Lower lobe of right lung (tissue), 2 donors: Measurements from ENCODE around the gene EVPL. TPM values are rescaled to one million over a fixed set of nuclear protein-coding genes. Genes with fewer than 3 reads are reported as not detected.

Experiments
- ATAC-seq, 2 donors: fragments of 200-7000 bp; cut with Tn5 transposase; one replicate each; pipeline ENCODE4 v1.9.1; 2020 to 2022; ENCODE audit warnings: mild to moderate bottlenecking in 2 of 2, moderate library complexity in 2 of 2
- DNase-seq: peaks from one replicate; pipeline ENCODE4 v3.0.0-alpha.2; 2020
- H3K27ac ChIP-seq: fragments of 200-600 bp; one replicate; pipeline ENCODE4 v1.8.0; 2022
- H3K27me3 ChIP-seq: fragments of 200-600 bp; one replicate; pipeline ENCODE4 v1.8.0; 2022; ENCODE audit warnings: low read depth
- H3K36me3 ChIP-seq: fragments of 200-600 bp; one replicate; pipeline ENCODE4 v1.8.0; 2022; ENCODE audit warnings: mild to moderate bottlenecking
- H3K4me1 ChIP-seq: fragments of 200-600 bp; one replicate; pipeline ENCODE4 v1.8.0; 2022
- H3K4me3 ChIP-seq: fragments of 200-600 bp; one replicate; pipeline ENCODE4 v1.8.0; 2022; ENCODE audit warnings: mild to moderate bottlenecking
- H3K9me3 ChIP-seq: fragments of 200-600 bp; one replicate; pipeline ENCODE4 v1.8.0; 2022
- CTCF ChIP-seq: fragments of 200-600 bp; IDR thresholded peaks from one replicate; pipeline ENCODE4 v1.8.0; 2022; ENCODE audit warnings: antibody characterized with exemption, mild to moderate bottlenecking
- intact Hi-C: fragments of 100-400 bp; cut with DNase I; formaldehyde crosslinking; loops from one replicate; pipeline ENCODE4 v1.11.0; 2022
- total RNA-seq: library from RNA; stranded (reverse); fragmentation: NEBNext Ultra II Directional; extraction: Animal tissue kit (Norgen Biotek cat#: 25700); gene quantifications from one replicate; pipeline ENCODE4 v1.2.1, GENCODE V29; 2021
- donor health status: DM: no; HTN: yes; CAD: no; lungs with severe emphysema.

The EVPL gene
- total RNA-seq, 1 donor from 2014 or later = 36.8 TPM

- DNase-seq (no peak), ATAC-seq (no peak)
- Histone ChIP-seq H3K36me3 (peaks cover 21% of the 10 kb centered on the region), H3K9me3 (no peaks in the 10 kb centered on the region), H3K27me3 (no peaks in the 10 kb centered on the region), H3K4me1 (peaks cover 2% of the 10 kb centered on the region), H3K4me3 (no peak overlapping the region), H3K27ac (no peak overlapping the region)
- no peak for TF ChIP-seq CTCF
- intact Hi-C loops = no loop called here
Observed at GRCh38 chr17:76024353-76024752, 2.8 kb downstream of the EVPL start.

- H3K27me3 ChIP-seq = no peaks in the 10 kb centered on the region
- H3K9me3 ChIP-seq = no peaks in the 10 kb centered on the region
- H3K4me3 ChIP-seq = no peak overlapping the region
- H3K27ac ChIP-seq = no peak overlapping the region
- no peak for DNase-seq
- no peaks in the 10 kb centered on the region for H3K4me1 ChIP-seq
- no peak for ATAC-seq
- intact Hi-C loops = no loop called here
- peaks cover 26% of the 10 kb centered on the region for H3K36me3 ChIP-seq
- no peak for TF ChIP-seq CTCF
Observed at GRCh38 chr17:76023900-76024237, 3.2 kb downstream of the EVPL start.

- no peaks in the 10 kb centered on the region for H3K9me3 ChIP-seq
- TF ChIP-seq CTCF = no peak
- intact Hi-C loops = no loop called here
- ATAC-seq (no peak), DNase-seq (no peak)
- no peaks in the 10 kb centered on the region for H3K27me3 ChIP-seq
- no peak overlapping the region for H3K4me3 ChIP-seq
- peaks cover 29% of the 10 kb centered on the region for H3K36me3 ChIP-seq
- no peaks in the 10 kb centered on the region for H3K4me1 ChIP-seq
- H3K27ac ChIP-seq = no peak overlapping the region
Observed at GRCh38 chr17:76022973-76023899, 3.9 kb downstream of the EVPL start.

GRCh38 chr17:76022285-76022684, 4.8 kb downstream of the EVPL start:
- no peaks in the 10 kb centered on the region for H3K9me3 ChIP-seq
- TF ChIP-seq CTCF = no peak
- DNase-seq = no peak

GRCh38 chr17:76019833-76020467, 7.2 kb downstream of the EVPL start:
- Histone ChIP-seq H3K9me3 (no peaks in the 10 kb centered on the region), H3K27me3 (no peaks in the 10 kb centered on the region), H3K4me1 (no peaks in the 10 kb centered on the region), H3K36me3 (peaks cover 35% of the 10 kb centered on the region), H3K27ac (no peak overlapping the region), H3K4me3 (no peak overlapping the region)
- intact Hi-C loops = no loop called here
- TF ChIP-seq CTCF = no peak
- ATAC-seq (no peak), DNase-seq (no peak)

More at GRCh38 chr17:76022285-76022684, 4.8 kb downstream of the EVPL start:
- Histone ChIP-seq H3K27me3 (no peaks in the 10 kb centered on the region), H3K4me1 (no peaks in the 10 kb centered on the region), H3K36me3 (peaks cover 29% of the 10 kb centered on the region), H3K4me3 (no peak overlapping the region), H3K27ac (no peak overlapping the region)
- intact Hi-C loops = no loop called here
- ATAC-seq = no peak
